AG10803 (cell line): ENCODE measurements around the gene STX1B.

Source experiments
- DNase-seq: peaks from one replicate; pipeline ENCODE4 v3.0.0; 2010; ENCODE audit warnings: low read depth
- H3K4me3 ChIP-seq: 2 replicates; pipeline ENCODE4 v1.5.1; 2011; ENCODE audit warnings: mild to moderate bottlenecking, low read length, control low read depth
- TF ChIP-seq, protein P1 (sequence below): conservative IDR thresholded peaks from 2 replicates; pipeline ENCODE4 v1.5.1; 2011; ENCODE audit warnings: mild to moderate bottlenecking, low read length, control low read depth, inconsistent platforms

STX1B gene

DNA sequence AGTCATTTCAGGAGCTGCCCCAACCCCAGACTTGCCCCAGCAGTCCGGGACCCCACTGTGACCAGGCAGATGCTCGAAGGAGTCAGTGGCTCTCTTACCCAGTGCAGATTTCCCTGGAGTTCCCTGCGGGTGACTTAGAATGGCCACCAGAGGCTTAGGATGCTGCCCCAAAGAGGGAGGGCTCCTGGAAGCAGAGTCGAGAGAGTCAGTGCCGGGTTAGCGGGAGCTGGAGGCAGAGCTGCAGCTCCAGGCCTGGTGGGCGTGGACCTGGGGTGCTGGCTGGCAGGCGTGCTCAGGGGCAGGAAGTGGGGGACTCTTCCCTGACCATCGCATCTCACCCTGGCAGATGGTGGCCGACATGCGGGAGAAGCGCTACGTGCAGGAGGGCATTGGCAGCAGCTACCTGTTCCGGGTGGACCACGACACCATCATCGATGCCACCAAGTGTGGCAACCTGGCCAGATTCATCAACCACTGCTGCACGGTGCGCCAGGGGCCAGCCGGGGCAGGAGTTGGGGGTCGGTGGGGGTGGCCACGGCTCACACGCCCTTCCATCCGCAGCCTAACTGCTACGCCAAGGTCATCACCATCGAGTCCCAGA lies 27.0 kb downstream of the STX1B start:
- no peak for DNase-seq
- H3K4me3 ChIP-seq, result no peak overlapping the region
- TF ChIP-seq, protein P1, sequence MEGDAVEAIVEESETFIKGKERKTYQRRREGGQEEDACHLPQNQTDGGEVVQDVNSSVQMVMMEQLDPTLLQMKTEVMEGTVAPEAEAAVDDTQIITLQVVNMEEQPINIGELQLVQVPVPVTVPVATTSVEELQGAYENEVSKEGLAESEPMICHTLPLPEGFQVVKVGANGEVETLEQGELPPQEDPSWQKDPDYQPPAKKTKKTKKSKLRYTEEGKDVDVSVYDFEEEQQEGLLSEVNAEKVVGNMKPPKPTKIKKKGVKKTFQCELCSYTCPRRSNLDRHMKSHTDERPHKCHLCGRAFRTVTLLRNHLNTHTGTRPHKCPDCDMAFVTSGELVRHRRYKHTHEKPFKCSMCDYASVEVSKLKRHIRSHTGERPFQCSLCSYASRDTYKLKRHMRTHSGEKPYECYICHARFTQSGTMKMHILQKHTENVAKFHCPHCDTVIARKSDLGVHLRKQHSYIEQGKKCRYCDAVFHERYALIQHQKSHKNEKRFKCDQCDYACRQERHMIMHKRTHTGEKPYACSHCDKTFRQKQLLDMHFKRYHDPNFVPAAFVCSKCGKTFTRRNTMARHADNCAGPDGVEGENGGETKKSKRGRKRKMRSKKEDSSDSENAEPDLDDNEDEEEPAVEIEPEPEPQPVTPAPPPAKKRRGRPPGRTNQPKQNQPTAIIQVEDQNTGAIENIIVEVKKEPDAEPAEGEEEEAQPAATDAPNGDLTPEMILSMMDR, result no peak

- DNase-seq, result peak; percentile 79
- no peak overlapping the region for H3K4me3 ChIP-seq
- TF ChIP-seq, protein P1, result no peak
Measured at GRCh38 chr16:30982548-30983288, 27.7 kb downstream of the STX1B start.

GRCh38 chr16:30980959-30981358 lies 29.5 kb downstream of the STX1B start:
- TF ChIP-seq, protein P1, result no peak
- no peak for DNase-seq
- H3K4me3 ChIP-seq, result no peak overlapping the region

GRCh38 chr16:30980434-30980833 lies 30.0 kb downstream of the STX1B start:
- no peak overlapping the region for H3K4me3 ChIP-seq
- TF ChIP-seq, protein P1, result no peak
- no peak for DNase-seq

GRCh38 chr16:30980023-30980371 lies 30.4 kb downstream of the STX1B start:
- TF ChIP-seq, protein P1, result no peak
- no peak overlapping the region for H3K4me3 ChIP-seq
- DNase-seq, result no peak

DNA sequence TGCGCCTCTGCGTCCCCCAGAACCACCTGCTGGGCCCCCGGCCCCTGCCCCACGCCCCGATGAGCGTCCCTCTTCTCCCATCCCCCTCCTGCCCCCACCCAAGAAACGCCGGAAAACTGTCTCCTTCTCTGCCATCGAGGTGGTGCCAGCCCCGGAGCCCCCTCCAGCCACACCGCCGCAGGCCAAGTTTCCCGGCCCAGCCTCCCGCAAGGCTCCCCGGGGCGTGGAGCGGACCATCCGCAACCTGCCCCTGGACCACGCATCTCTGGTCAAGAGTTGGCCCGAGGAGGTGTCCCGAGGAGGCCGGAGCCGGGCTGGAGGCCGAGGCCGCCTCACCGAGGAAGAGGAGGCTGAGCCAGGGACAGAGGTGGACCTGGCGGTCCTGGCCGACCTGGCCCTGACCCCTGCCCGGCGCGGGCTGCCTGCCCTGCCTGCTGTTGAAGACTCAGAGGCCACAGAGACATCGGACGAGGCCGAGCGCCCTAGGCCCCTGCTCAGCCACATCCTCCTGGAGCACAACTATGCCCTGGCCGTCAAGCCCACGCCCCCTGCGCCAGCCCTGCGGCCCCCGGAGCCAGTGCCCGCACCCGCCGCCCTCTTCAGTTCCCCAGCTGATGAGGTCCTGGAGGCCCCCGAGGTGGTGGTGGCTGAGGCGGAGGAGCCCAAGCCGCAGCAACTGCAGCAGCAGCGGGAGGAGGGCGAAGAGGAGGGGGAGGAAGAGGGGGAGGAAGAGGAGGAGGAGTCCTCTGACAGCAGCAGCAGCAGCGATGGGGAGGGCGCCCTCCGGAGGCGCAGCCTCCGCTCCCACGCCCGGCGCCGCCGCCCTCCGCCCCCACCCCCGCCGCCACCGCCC lies 31.0 kb downstream of the STX1B start:
- TF ChIP-seq, protein P1, result no peak
- no peak for DNase-seq
- H3K4me3 ChIP-seq, result no peak overlapping the region

- TF ChIP-seq, protein P1, result 0 out of 2 replicates have a peak, but pooled peaks have one; percentile 24
- DNase-seq, result no peak
Measured at GRCh38 chr16:30977502-30977901, 32.9 kb downstream of the STX1B start.

More at GRCh38 chr16:30977502-30977901, 32.9 kb downstream of the STX1B start:
- no peak overlapping the region for H3K4me3 ChIP-seq
